ENCODE results near the gene NDOR1.

NDOR1 gene

DNA sequence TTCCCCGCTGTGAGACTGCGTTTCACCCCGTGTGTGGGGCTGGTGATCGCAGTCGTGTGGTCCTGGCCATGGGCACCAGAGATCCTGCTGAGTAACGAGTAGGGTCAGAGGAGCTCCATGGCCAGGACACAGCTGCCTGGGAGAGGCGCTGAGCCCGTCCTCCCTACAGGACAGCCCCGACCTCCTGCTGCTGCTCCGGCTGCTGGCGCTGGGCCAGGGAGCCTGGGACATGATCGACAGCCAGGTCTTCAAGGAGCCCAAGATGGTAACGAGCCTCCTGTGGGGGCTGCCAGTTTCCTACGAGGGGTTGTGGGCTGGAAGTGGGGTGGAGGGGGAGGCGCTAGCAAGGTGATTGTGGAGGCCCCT is 60.6 kb downstream of the NDOR1 start:
- no peak for DNase-seq

All from HCEC 1CT (cell line).